ENCODE measurements around the gene NPY. TPM values are rescaled to one million over a fixed set of nuclear protein-coding genes. Genes with fewer than 3 reads are reported as not detected.
A peak's percentile ranks its signal among the peaks of the same experiment; 100 is the strongest.

Gene NPY
- total and polyA plus RNA-seq, 10 of the 15 experiments (the other 5 are each of a cell fraction or from before 2014, with no cell fraction given) = not detected

GRCh38 chr7:24328894-24329293 lies 44.9 kb downstream of the NPY start:
- no peak for FAIRE-seq
- Histone ChIP-seq H2AFZ (ENCODE audit: control insufficient read depth, low read depth, low read length) (peak overlapping the region; percentile 39), H3K4me2 (ENCODE audit: control insufficient read depth, insufficient read depth) (no peak overlapping the region)
- TF ChIP-seq SREBF1 (IDR thresholded peaks at IDR 0.05; ENCODE audit: low read length) (no peak), SUPT20H (IDR thresholded peaks at IDR 0.05; ENCODE audit: borderline replicate concordance, control insufficient read depth, low read depth, low read length) (no peak), CHD2 (IDR thresholded peaks at IDR 0.05; ENCODE audit: borderline replicate concordance, low read depth, low read length) (no peak), SUZ12 (IDR thresholded peaks at IDR 0.05; ENCODE audit: unreplicated experiment) (no peak), ZZZ3 (IDR thresholded peaks at IDR 0.05; ENCODE audit: control insufficient read depth, insufficient read length, low read depth) (no peak), PBX3 (IDR thresholded peaks at IDR 0.05; ENCODE audit: insufficient replicate concordance, low read depth, low read length) (no peak), SMARCA5 (IDR thresholded peaks at IDR 0.05) (no peak), STAT3 (IDR thresholded peaks at IDR 0.05; ENCODE audit: low read depth, low read length) (no peak), ZBTB40 (IDR thresholded peaks at IDR 0.05; ENCODE audit: borderline replicate concordance) (no peak), ELK1 (IDR thresholded peaks at IDR 0.05; ENCODE audit: low read depth, low read length) (no peak), CHD4 (IDR thresholded peaks at IDR 0.05) (no peak), STAT1 (conservative IDR thresholded peaks at IDR 0.05) (no peak), GABPA (IDR thresholded peaks at IDR 0.05; ENCODE audit: low read depth) (no peak), USF2 (IDR thresholded peaks at IDR 0.05; ENCODE audit: borderline replicate concordance, low read depth, low read length) (no peak), NR2F1 (conservative IDR thresholded peaks at IDR 0.05) (no peak)

More at GRCh38 chr7:24328894-24329293, 44.9 kb downstream of the NPY start:
- Histone ChIP-seq H3K27ac (ENCODE audit: control insufficient read depth, insufficient read depth) (no peak overlapping the region), H3K27me3 (replicated peaks in 1 of 2; ENCODE audit: control insufficient read depth in 2 of 2, insufficient read depth in 2 of 2, low read length in 1 of 2) (no peaks in the 10 kb centered on the region), H3K9ac (ENCODE audit: control insufficient read depth, insufficient read depth, low read length) (no peak overlapping the region), H3K4me1 (ENCODE audit: control insufficient read depth, insufficient read depth, low read length) (peaks cover 11% of the 10 kb centered on the region), H3K9me3 (replicated peaks; ENCODE audit: control insufficient read depth, insufficient read depth, low read length) (no peaks in the 10 kb centered on the region; the same call in none of the 3 replicates), H3K4me3 (no peak overlapping the region), H4K20me1 (ENCODE audit: control insufficient read depth, insufficient read depth) (no peaks in the 10 kb centered on the region), H3K36me3 (ENCODE audit: control insufficient read depth in 2 of 2, insufficient read depth in 2 of 2, low read length in 1 of 2) (no peaks in the 10 kb centered on the region), H3K79me2 (ENCODE audit: control insufficient read depth, insufficient read depth, low read length) (no peaks in the 10 kb centered on the region)
- ChIA-PET POLR2A (no interaction called here), CTCF (interaction anchor here (1.0 kb wide), 1 partner anchor 52 kb away, joined by 4 read pairs; no protein-coding TSS in a partner anchor), SMC1A (ENCODE audit: uncharacterized antibody, unreplicated experiment) (interaction anchor here (0.6 to 1.5 kb wide), 4 partner anchors 15 to 771 kb away, joined by 3 to 4 read pairs (median 3); no protein-coding TSS in a partner anchor), RAD21 (ENCODE audit: unreplicated experiment) (interaction anchor here (0.7 kb wide), 1 partner anchor 23 kb away, joined by 3 read pairs; no protein-coding TSS in a partner anchor)
- in situ Hi-C loops (cut with MboI) = no loop called here
- intact Hi-C loops (cut with micrococcal nuclease; ENCODE audit: unreplicated experiment) = no loop called here
- no peak for DNase-seq (ENCODE audit: low read depth, low spot score)
- no TSS peak for BruUV-seq (replicated peaks)
- WGBS (ENCODE audit: insufficient coverage, insufficient replicate concordance, low lambda C conversion rate, missing lambda C conversion rate) = 67% methylated on average over 2 of the region's 2 CpGs
- no peak for ATAC-seq

Measured in GM12878 (cell line).